Right atrium auricular region (tissue), 2 donors: ENCODE results near the gene ADAMTS2. TPM values are rescaled to one million over a fixed set of nuclear protein-coding genes. Genes with fewer than 3 reads are reported as not detected.

Experiments used
- DNase-seq: peaks from one replicate; pipeline ENCODE4 v3.0.0-alpha.2; 2019; ENCODE audit warnings: low spot score
- H3K27ac ChIP-seq, 2 donors: fragments of 200-600 bp; sonication (generic); 1 replicate in 1 of 2; 2 replicates in 1 of 2; pipeline ENCODE4 v1.5.1; 2016 to 2019
- H3K27me3 ChIP-seq, 2 donors: fragments of 200-600 bp; sonication (generic); one replicate each; pipeline versions ENCODE4 v1.5.1 to v1.6.0; 2017 to 2019
- H3K36me3 ChIP-seq: fragments of 200-600 bp; sonication (generic); one replicate; pipeline ENCODE4 v1.5.1; 2016
- H3K4me1 ChIP-seq, 2 donors: fragments of 200-600 bp; sonication (generic); one replicate each; pipeline versions ENCODE4 v1.5.1 to v1.6.0; 2017 to 2019
- H3K4me3 ChIP-seq, 2 donors: fragments of 200-600 bp; sonication (generic); 1 replicate in 1 of 2; 2 replicates in 1 of 2; pipeline ENCODE4 v1.5.1; 2017 to 2019; ENCODE audit warnings: mild to moderate bottlenecking in 1 of 2, moderate library complexity in 1 of 2
- H3K9me3 ChIP-seq, 2 donors: fragments of 200-600 bp; sonication (generic); one replicate each; pipeline ENCODE4 v1.5.1; 2019
- total RNA-seq, 2 donors: library from RNA; depleted of rRNA; stranded (reverse); fragments of >200 nt; gene quantifications; one replicate each; pipeline ENCODE4 v1.1.0, GENCODE V29; 2016
- TF ChIP-seq, protein P1 (sequence below), 2 donors: fragments of 200-600 bp; sonication (generic); IDR thresholded peaks; one replicate each; pipeline ENCODE4 v1.5.1; 2019; ENCODE audit warnings: antibody characterized with exemption in 2 of 2

Gene ADAMTS2
- total RNA-seq, 2 donors from 2014 or later, result 13.6 to 13.7 TPM

DNA sequence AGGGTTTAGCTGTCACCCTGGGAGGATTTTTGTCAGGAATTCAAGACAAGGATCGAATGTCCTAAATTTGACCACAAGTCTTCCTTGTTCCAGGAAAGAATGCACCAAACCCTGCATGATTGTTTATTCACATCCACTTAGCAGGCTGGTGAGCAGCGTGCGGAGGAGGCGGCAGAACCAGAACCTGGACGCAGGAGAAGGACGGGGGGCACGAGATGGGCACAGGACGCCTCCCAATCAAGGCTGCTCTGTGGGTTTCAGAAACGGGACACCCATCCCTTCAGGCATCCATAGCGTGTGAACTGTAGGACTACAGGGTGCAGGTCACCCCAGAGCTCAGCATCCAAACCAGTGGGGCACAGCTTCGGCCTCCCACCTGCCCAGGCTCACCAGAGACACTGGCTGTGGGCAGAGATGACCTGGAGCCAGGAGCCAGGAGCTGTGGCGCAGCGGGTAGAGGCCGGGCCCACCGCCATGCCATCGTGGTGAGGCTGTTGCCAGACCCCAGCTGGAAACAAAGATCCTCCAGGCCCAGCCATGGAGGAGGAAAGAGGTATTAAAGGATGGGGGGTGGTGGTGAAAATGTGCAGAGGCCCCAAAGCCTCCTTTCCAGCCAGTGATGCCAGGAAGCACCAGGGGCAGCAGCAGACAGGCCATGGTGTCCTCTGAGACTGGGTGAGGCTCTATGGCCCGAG is 32.3 kb upstream of the ADAMTS2 start:
- Histone ChIP-seq H3K36me3 (no peaks in the 10 kb centered on the region), H3K27ac (no peak overlapping the region), H3K9me3 (no peaks in the 10 kb centered on the region), H3K4me1 (no peaks in the 10 kb centered on the region), H3K27me3 (no peaks in the 10 kb centered on the region), H3K4me3 (no peak overlapping the region)
- DNase-seq, result no peak
- TF ChIP-seq, protein P1, sequence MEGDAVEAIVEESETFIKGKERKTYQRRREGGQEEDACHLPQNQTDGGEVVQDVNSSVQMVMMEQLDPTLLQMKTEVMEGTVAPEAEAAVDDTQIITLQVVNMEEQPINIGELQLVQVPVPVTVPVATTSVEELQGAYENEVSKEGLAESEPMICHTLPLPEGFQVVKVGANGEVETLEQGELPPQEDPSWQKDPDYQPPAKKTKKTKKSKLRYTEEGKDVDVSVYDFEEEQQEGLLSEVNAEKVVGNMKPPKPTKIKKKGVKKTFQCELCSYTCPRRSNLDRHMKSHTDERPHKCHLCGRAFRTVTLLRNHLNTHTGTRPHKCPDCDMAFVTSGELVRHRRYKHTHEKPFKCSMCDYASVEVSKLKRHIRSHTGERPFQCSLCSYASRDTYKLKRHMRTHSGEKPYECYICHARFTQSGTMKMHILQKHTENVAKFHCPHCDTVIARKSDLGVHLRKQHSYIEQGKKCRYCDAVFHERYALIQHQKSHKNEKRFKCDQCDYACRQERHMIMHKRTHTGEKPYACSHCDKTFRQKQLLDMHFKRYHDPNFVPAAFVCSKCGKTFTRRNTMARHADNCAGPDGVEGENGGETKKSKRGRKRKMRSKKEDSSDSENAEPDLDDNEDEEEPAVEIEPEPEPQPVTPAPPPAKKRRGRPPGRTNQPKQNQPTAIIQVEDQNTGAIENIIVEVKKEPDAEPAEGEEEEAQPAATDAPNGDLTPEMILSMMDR (IDR thresholded peaks at IDR 0.05), result no peak

GRCh38 chr5:179376701-179377420 is 31.6 kb upstream of the ADAMTS2 start:
- TF ChIP-seq, protein P1 (IDR thresholded peaks at IDR 0.05), result no peak
- Histone ChIP-seq H3K4me1 (no peaks in the 10 kb centered on the region), H3K4me3 (no peak overlapping the region), H3K27me3 (no peaks in the 10 kb centered on the region), H3K27ac (no peak overlapping the region), H3K36me3 (no peaks in the 10 kb centered on the region), H3K9me3 (no peaks in the 10 kb centered on the region)
- DNase-seq, result no peak

- Histone ChIP-seq H3K36me3 (no peaks in the 10 kb centered on the region), H3K9me3 (no peaks in the 10 kb centered on the region), H3K4me3 (no peak overlapping the region), H3K27me3 (no peaks in the 10 kb centered on the region), H3K4me1 (no peaks in the 10 kb centered on the region), H3K27ac (no peak overlapping the region)
- TF ChIP-seq, protein P1 (IDR thresholded peaks at IDR 0.05), result no peak
- no peak for DNase-seq
Observed at GRCh38 chr5:179375831-179376365, 30.6 kb upstream of the ADAMTS2 start.

GRCh38 chr5:179375236-179375685 is 30.0 kb upstream of the ADAMTS2 start:
- TF ChIP-seq, protein P1 (IDR thresholded peaks at IDR 0.05), result no peak

DNA sequence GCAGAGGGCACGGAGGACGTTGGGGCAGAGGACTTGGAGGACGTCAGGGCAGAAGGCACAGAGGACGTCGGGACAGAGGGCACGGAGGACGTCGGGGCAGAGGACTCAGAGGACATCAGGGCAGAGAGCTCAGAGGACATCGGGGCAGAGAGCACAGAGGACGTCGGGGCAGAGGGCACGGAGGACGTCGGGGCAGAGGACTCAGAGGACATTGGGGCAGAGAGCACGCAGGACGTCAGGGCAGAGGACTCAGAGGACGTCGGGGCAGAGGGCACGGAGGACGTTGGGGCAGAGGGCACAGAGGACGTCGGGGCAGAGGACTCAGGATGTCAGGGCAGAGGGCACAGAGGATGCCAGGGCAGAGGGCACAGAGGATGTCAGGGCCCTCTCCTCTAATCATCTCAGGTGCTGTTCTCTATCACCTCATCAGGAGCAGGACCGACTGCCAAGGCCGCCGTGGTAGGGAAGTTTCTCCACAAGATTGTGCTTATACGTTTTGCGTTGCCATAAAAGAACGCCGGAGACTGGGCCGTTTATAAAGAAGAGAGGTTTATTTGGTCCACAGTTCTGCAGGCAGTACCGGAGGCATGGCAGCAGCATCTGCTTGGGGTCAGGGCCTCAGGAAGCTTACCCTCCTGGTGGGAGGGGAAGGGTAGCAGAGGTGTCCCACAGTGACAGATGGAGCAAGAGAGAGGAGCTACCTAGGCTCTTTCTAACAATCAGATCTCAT is 29.4 kb upstream of the ADAMTS2 start:
- Histone ChIP-seq H3K36me3 (no peaks in the 10 kb centered on the region), H3K4me1 (no peaks in the 10 kb centered on the region), H3K4me3 (no peak overlapping the region), H3K27me3 (no peaks in the 10 kb centered on the region), H3K9me3 (no peaks in the 10 kb centered on the region), H3K27ac (no peak overlapping the region)
- no peak for DNase-seq
- TF ChIP-seq, protein P1 (IDR thresholded peaks at IDR 0.05), result no peak

More at GRCh38 chr5:179375236-179375685, 30.0 kb upstream of the ADAMTS2 start:
- Histone ChIP-seq H3K27me3 (no peaks in the 10 kb centered on the region), H3K4me1 (no peaks in the 10 kb centered on the region), H3K4me3 (no peak overlapping the region), H3K27ac (no peak overlapping the region), H3K9me3 (no peaks in the 10 kb centered on the region), H3K36me3 (no peaks in the 10 kb centered on the region)
- DNase-seq, result no peak
